Activated CD8-positive, alpha-beta memory T cell treated with anti-CD3 and anti-CD28 coated beads, Interleukin-2, amount 10 ng/mL, durations not matched to agents 7 days and 5 days (primary cell): ENCODE measurements around the gene OS9. TPM values are rescaled to one million over a fixed set of nuclear protein-coding genes. Genes with fewer than 3 reads are reported as not detected.
"Not testable (repeated sequence)": the region's sequence is repeated elsewhere in the genome, so short reads cannot be mapped to it uniquely, and the experiment has no call there.

ENCODE experiments used
- ATAC-seq: fragments of 150-1000 bp; cut with Tn5 transposase; one replicate; pipeline ENCODE4 v1.10.0; 2021; ENCODE audit warnings: moderate library complexity
- CTCF ChIA-PET: fragments of 350-600 bp; sonication (Branson Sonifier 250); formaldehyde crosslinking; loops from one replicate; lab custom pipeline; 2021; ENCODE audit warnings: antibody characterized with exemption; lab: Charles Lee
- DNase-seq: peaks from one replicate; pipeline ENCODE4 v3.0.0-alpha.2; 2020
- H3K27ac Mint-ChIP-seq: one replicate; pipeline ENCODE4 v1.8.0; 2021; ENCODE audit warnings: mild to moderate bottlenecking, mixed read lengths
- H3K27me3 Mint-ChIP-seq: one replicate; pipeline ENCODE4 v1.8.0; 2021; ENCODE audit warnings: mixed read lengths
- H3K36me3 Mint-ChIP-seq: one replicate; pipeline ENCODE4 v1.8.0; 2021; ENCODE audit warnings: mild to moderate bottlenecking, mixed read lengths
- H3K4me1 Mint-ChIP-seq: one replicate; pipeline ENCODE4 v1.8.0; 2021; ENCODE audit warnings: mixed read lengths
- H3K4me3 Mint-ChIP-seq: one replicate; pipeline ENCODE4 v1.8.0; 2021; ENCODE audit warnings: mild to moderate bottlenecking, moderate library complexity, mixed read lengths
- H3K9me3 Mint-ChIP-seq: one replicate; pipeline ENCODE4 v1.8.0; 2022; ENCODE audit warnings: low read depth, mixed read lengths
- total RNA-seq, 2 experiments: library from RNA; stranded (reverse); gene quantifications; one replicate each; pipeline ENCODE4 v1.2.3, GENCODE V29; 2021

The OS9 gene
- total RNA-seq, 2 experiments from 2014 or later = 117 to 123 TPM

DNA sequence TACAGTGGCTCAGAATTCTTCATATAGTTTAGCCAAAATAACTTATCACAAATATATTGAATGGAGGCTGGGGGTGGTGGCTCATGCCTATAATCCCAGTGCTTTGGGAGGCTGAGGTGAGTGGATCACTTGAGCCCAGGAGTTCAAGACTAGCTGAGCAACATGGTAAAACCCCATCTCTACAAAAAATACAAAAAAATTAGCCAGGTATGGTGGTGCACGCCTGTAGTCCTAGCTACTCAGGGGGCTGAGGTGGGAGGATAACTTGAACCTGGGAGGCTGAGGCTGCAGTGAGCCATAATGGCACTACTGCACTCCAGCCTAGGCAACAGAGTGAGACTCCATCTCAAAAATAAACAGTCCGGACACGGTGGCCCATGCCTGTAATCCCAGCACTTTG, 22.1 kb upstream of the OS9 start:
- ATAC-seq, H3K4me3 Mint-ChIP-seq, CTCF ChIA-PET, H3K27ac Mint-ChIP-seq, H3K27me3 Mint-ChIP-seq, H3K4me1 Mint-ChIP-seq, DNase-seq, H3K9me3 Mint-ChIP-seq, H3K36me3 Mint-ChIP-seq: not testable (repeated sequence)

DNA sequence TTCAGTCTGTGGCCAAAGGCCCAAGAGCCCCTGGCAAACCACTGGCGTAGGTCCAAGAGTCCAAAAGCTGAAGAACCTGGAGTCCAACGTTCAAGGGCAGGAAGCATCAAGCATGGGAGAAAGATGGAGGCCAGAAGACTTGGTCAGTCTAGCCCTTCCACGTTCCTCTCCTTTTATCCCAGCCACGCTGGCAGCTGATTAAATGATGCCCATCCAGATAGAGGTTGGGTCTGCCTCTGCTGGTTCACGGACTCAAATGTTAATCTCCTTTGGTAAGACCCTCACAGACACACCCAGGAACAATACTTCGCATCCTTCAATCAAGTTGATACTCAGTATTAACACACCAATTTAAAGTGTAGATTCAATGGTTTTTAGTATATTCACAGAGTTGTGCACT, 21.1 kb upstream of the OS9 start:
- ATAC-seq (no peak), DNase-seq (no peak)
- no peak overlapping the region for H3K4me3 Mint-ChIP-seq
- H3K27me3 Mint-ChIP-seq = peaks cover 7% of the 10 kb centered on the region
- H3K4me1 Mint-ChIP-seq = no peaks in the 10 kb centered on the region
- H3K9me3 Mint-ChIP-seq = no peaks in the 10 kb centered on the region
- H3K36me3 Mint-ChIP-seq = no peaks in the 10 kb centered on the region
- H3K27ac Mint-ChIP-seq = no peak overlapping the region
- CTCF ChIA-PET = interaction anchor here (0.7 kb wide), 1 partner anchor 92 kb away, joined by 3 read pairs; no protein-coding TSS in a partner anchor

DNA sequence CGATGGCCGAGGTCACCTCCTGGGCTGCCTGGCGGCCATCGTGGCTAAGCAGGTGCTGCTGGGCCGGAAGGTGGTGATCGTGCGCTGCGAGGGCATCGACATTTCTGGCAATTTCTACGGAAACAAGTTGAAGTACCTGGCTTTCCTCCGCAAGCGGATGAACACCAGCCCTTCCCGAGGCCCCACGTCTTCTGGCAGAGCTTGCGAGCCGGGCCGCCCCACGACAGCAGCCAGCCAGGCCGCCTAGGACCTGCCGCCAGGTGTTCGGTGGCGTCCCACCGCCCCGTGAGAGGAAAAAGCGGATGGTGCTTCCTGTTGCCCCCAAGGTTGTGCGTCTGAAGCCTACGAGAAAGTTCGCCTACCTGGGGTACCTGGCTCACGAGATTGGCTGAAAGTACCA, 19.2 kb upstream of the OS9 start:
- Mint-ChIP-seq H3K4me3 (no peak overlapping the region), H3K36me3 (no peaks in the 10 kb centered on the region), H3K27ac (no peak overlapping the region), H3K4me1 (no peaks in the 10 kb centered on the region), H3K27me3 (peaks cover 7% of the 10 kb centered on the region), H3K9me3 (no peaks in the 10 kb centered on the region)
- CTCF ChIA-PET = interaction anchor here (1.0 kb wide), 1 partner anchor 91 kb away, joined by 3 read pairs; no protein-coding TSS in a partner anchor
- DNase-seq (no peak), ATAC-seq (no peak)

- H3K9me3 Mint-ChIP-seq, H3K27me3 Mint-ChIP-seq, CTCF ChIA-PET, ATAC-seq, DNase-seq, H3K4me1 Mint-ChIP-seq, H3K4me3 Mint-ChIP-seq, H3K36me3 Mint-ChIP-seq, H3K27ac Mint-ChIP-seq: not testable (repeated sequence)
Measured at GRCh38 chr12:57677947-57678346, 16.0 kb upstream of the OS9 start.

DNA sequence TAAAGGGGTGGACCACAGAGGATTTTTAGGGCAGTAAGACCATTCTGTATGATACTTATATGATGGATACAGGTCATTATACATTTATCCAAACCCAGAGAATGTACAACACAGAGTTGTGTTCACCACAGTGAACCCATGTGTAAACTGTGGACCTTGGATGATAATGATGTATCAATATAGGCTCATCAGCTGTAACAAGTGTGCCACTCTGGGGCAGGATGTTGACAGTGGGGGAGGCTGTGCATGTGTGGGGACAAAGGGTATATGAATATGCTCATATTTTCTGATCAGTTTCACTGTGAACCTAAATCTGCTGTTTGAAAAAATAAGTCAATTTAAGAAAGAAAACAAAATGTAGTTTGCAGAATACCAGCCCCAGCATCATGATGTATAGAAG, 14.2 kb upstream of the OS9 start:
- Mint-ChIP-seq H3K36me3 (no peaks in the 10 kb centered on the region), H3K27me3 (peaks cover 16% of the 10 kb centered on the region), H3K9me3 (peaks cover 5% of the 10 kb centered on the region), H3K27ac (no peak overlapping the region), H3K4me1 (no peaks in the 10 kb centered on the region), H3K4me3 (no peak overlapping the region)
- no peak for ATAC-seq
- no peak for DNase-seq
- CTCF ChIA-PET = no interaction called here

DNA sequence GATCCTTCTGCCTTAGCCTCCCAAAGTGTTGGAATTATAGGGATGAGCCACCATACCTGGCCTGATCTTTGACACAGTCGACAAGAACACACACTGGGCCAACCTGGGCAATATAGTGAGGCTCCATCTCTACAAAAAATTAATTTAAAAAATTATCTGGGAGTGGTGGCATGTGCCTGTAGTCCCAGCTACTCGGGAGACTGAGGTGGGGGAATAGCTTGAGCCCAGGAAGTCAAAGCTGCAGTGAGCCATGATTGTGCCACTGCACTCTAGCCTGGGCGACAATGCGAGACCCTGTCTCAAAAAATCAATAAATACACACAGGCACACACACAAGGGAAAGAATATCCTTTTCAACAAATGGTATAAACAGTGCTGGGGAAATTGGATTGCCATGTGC, 6.1 kb upstream of the OS9 start:
- DNase-seq (no peak), ATAC-seq (no peak)
- CTCF ChIA-PET = no interaction called here
- Mint-ChIP-seq H3K36me3 (no peaks in the 10 kb centered on the region), H3K4me1 (no peaks in the 10 kb centered on the region), H3K4me3 (no peak overlapping the region), H3K27ac (no peak overlapping the region), H3K27me3 (peaks cover 58% of the 10 kb centered on the region), H3K9me3 (no peaks in the 10 kb centered on the region)

- CTCF ChIA-PET = no interaction called here
- ATAC-seq (no peak), DNase-seq (no peak)
- Mint-ChIP-seq H3K4me1 (no peaks in the 10 kb centered on the region), H3K27me3 (peaks cover 56% of the 10 kb centered on the region), H3K4me3 (no peak overlapping the region), H3K36me3 (no peaks in the 10 kb centered on the region), H3K27ac (no peak overlapping the region), H3K9me3 (no peaks in the 10 kb centered on the region)
Measured at GRCh38 chr12:57688931-57689330, 5.0 kb upstream of the OS9 start.

DNA sequence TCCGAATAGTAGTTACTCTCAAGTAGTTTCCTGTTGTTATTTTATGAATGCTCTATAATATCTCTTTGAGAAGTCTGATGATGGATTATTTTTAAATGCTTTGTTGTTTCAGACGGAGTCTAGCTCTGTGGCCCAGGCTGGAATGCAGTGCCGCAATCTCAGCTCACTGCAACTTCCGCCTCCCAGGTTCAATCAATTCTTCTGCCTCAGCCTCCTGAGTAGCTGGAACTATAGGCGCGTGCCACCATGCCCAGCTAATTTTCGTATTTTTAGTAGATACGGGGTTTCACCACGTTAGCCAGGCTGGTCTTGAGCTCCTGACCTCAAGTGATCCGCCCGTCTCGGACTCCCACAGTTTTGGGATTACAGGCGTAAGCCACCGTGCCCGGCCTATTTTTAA, 1.4 kb upstream of the OS9 start:
- DNase-seq (no peak), ATAC-seq (no peak)
- no peak overlapping the region for H3K27ac Mint-ChIP-seq
- CTCF ChIA-PET = interaction anchor here (0.9 to 3.4 kb wide), 7 partner anchors 49 to 450 kb away, joined by 3 to 29 read pairs (median 3); partner anchors contain the start of gene B4GALNT1
- no peak overlapping the region for H3K4me3 Mint-ChIP-seq
- peaks cover 17% of the 10 kb centered on the region for H3K36me3 Mint-ChIP-seq
- peaks cover 3% of the 10 kb centered on the region for H3K4me1 Mint-ChIP-seq
- H3K27me3 Mint-ChIP-seq = peaks cover 25% of the 10 kb centered on the region
- no peaks in the 10 kb centered on the region for H3K9me3 Mint-ChIP-seq

DNA sequence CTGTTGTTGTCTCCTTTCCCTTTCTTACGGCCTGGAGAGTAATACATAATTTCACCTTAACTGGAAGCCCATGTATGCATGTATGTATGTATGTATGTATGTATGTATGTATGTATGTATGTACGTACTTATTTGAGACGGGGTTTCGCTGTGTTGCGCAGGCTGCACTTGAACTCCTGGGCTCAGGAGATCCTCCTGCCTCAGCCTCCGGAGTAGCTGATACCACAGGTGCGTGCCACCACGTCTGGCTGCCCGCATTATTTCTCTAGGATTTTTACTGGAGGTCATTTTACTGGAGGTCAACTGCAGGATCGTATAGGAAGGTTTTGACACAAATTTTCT, 644 bp upstream of the OS9 start:
- no peaks in the 10 kb centered on the region for H3K9me3 Mint-ChIP-seq
- H3K36me3 Mint-ChIP-seq = peaks cover 21% of the 10 kb centered on the region
- peaks cover 21% of the 10 kb centered on the region for H3K27me3 Mint-ChIP-seq
- ATAC-seq = no peak
- DNase-seq = peak; percentile 45
- H3K4me3 Mint-ChIP-seq = no peak overlapping the region
- H3K4me1 Mint-ChIP-seq = peaks cover 3% of the 10 kb centered on the region
- CTCF ChIA-PET = interaction anchor here (0.9 to 3.4 kb wide), 10 partner anchors 10 to 234 kb away, joined by 3 to 29 read pairs (median 6); partner anchors contain the start of genes B4GALNT1, DCTN2 and PIP4K2C
- no peak overlapping the region for H3K27ac Mint-ChIP-seq

- peaks cover 3% of the 10 kb centered on the region for H3K4me1 Mint-ChIP-seq
- H3K36me3 Mint-ChIP-seq = peaks cover 30% of the 10 kb centered on the region
- H3K27ac Mint-ChIP-seq = no peak overlapping the region
- CTCF ChIA-PET = interaction anchor here (1.0 to 3.4 kb wide), 8 partner anchors 47 to 238 kb away, joined by 3 to 29 read pairs (median 6); partner anchors contain the start of genes B4GALNT1 and DCTN2
- no peaks in the 10 kb centered on the region for H3K9me3 Mint-ChIP-seq
- DNase-seq (no peak), ATAC-seq (no peak)
- H3K4me3 Mint-ChIP-seq = no peak overlapping the region
- H3K27me3 Mint-ChIP-seq = peaks cover 13% of the 10 kb centered on the region
Measured at GRCh38 chr12:57694459-57695019, 607 bp downstream of the OS9 start.

DNA sequence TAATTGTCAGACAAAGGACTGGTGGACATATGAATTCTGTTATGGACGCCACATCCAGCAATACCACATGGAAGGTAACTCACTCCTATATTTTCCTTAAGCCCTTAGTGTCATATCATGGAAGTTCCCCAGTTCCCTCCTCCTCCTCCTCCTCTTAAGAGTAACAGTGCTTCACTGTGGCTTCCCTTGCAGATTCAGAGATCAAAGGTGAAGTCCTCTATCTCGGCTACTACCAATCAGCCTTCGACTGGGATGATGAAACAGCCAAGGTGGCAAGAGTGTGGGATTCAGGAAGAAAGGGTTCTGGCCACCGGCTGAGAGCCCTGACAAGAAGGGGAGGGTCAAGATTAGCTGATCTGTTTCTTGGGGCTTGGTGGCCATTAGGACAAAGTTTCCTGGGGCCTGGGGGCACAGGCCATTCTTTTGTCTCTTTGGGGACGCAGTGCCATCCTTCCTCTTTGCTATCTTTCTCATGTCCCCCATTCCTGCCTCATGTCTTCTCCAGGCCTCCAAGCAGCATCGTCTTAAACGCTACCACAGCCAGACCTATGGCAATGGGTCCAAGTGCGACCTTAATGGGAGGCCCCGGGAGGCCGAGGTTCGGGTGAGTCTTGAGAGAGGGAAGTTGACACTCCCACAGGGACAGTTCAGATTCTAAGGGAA, 2.0 kb downstream of the OS9 start:
- Mint-ChIP-seq H3K27me3 (peaks cover 5% of the 10 kb centered on the region), H3K4me1 (peaks cover 3% of the 10 kb centered on the region), H3K9me3 (no peaks in the 10 kb centered on the region), H3K4me3 (no peak overlapping the region), H3K27ac (no peak overlapping the region), H3K36me3 (peaks cover 36% of the 10 kb centered on the region)
- DNase-seq (no peak), ATAC-seq (no peak)
- CTCF ChIA-PET = interaction anchor here (0.7 to 1.1 kb wide), 2 partner anchors 112 to 636 kb away, joined by 3 read pairs; no protein-coding TSS in a partner anchor

DNA sequence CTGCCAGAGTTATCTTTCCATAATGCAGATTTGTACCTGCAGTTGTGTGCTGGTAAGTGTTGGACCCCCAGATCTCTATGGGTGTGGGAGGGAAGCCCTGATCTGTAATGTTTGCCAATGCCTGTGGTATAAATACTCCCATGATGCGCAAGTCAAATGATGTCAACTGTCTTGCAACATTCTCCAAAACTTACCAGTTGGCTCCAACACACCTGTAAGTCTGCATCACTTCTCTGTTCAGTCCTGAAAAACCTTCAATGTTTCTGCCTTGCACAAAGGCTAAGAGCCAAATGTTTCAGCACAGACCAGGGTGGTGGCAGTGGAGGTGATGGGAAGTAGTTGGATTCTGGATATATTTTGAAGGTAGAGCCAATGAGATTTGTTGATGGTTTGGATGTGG, 3.1 kb downstream of the OS9 start:
- Mint-ChIP-seq H3K36me3 (peaks cover 37% of the 10 kb centered on the region), H3K27ac (no peak overlapping the region), H3K27me3 (no peaks in the 10 kb centered on the region), H3K9me3 (no peaks in the 10 kb centered on the region), H3K4me3 (no peak overlapping the region), H3K4me1 (peaks cover 3% of the 10 kb centered on the region)
- DNase-seq = no peak
- CTCF ChIA-PET = interaction anchor here (1.1 kb wide), 1 partner anchor 114 kb away, joined by 3 read pairs; no protein-coding TSS in a partner anchor
- no peak for ATAC-seq

DNA sequence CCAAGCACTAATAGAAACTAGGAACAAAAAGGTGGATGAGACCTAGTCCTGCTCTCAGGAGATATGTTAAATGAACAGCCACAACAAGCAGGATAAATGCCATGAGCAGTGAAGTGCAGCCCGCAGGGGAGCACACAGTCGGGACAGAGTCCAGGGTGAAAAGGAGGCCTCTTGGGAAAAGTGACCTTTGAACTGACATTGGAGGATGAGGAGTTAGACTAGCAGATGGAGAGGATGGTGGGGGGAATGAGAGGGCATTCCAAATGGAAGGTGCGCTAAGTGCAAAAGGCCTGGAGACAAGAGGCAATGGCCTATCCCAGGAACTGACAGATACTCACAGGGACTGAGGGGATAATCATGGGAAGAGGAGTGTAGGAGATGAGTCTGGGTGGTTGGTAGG, 4.5 kb downstream of the OS9 start:
- Mint-ChIP-seq H3K9me3 (no peaks in the 10 kb centered on the region), H3K4me1 (peaks cover 3% of the 10 kb centered on the region), H3K4me3 (no peak overlapping the region), H3K27ac (no peak overlapping the region), H3K36me3 (peaks cover 50% of the 10 kb centered on the region), H3K27me3 (no peaks in the 10 kb centered on the region)
- ATAC-seq (no peak), DNase-seq (no peak)
- CTCF ChIA-PET = interaction anchor here (1.1 kb wide), 1 partner anchor 15 kb away, joined by 3 read pairs; no protein-coding TSS in a partner anchor

DNA sequence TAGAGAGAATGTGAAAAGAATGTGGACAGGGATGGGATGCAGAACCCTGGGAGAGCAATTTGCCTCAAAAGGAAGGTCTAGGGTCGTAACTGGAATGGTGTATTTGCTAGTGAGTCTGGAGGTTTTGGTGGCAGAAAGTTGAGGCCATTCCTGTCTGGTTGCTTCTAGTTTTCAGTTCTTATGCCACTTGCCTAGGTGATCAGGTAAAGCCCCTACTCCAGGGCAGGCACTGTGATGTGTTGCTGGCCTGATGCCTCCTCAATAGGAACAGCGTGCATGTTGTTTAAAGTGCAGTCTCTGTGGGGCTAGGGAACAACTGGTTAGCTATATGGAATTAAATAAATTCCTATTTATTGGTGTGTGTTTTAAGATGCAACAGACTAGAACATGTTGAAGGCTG, 6.4 kb downstream of the OS9 start:
- Mint-ChIP-seq H3K36me3 (peaks cover 66% of the 10 kb centered on the region), H3K27ac (no peak overlapping the region), H3K4me3 (no peak overlapping the region), H3K27me3 (no peaks in the 10 kb centered on the region), H3K4me1 (peaks cover 3% of the 10 kb centered on the region), H3K9me3 (no peaks in the 10 kb centered on the region)
- ATAC-seq (no peak), DNase-seq (no peak)
- CTCF ChIA-PET = no interaction called here
